IMR-90 (cell line): Measurements from ENCODE around the gene PLA2G12A. TPM values are rescaled to one million over a fixed set of nuclear protein-coding genes. Genes with fewer than 3 reads are reported as not detected.

Experiments
- ATAC-seq: fragments of 200-7000 bp; cut with Tn5 transposase; 2 replicates; pipeline ENCODE4 v1.9.1; 2020; ENCODE audit warnings: low read depth, mild to moderate bottlenecking, moderate library complexity
- BruUV-seq: library from RNA; stranded (reverse); fragments of 400-500 nt; replicated peaks from 2 replicates; lab custom pipeline; 2021; lab: Mats Ljungman, UMichigan
- CTCF ChIA-PET: fragments of 300-600 bp; formaldehyde crosslinking; extraction: SDS; loops from one replicate; lab custom pipeline; 2021; ENCODE audit warnings: antibody characterized with exemption; lab: Yijun Ruan, JAX
- POLR2A ChIA-PET: fragments of 300-600 bp; sonication (Branson Sonifier 250); formaldehyde crosslinking; loops from one replicate; lab custom pipeline; 2022; ENCODE audit warnings: antibody characterized with exemption; ENCODE audit not compliant: unreplicated experiment; lab: Charles Lee
- DNase-seq: peaks from one replicate; pipeline ENCODE4 v3.0.0; 2013
- H2AFZ ChIP-seq: replicated peaks from 2 replicates; pipeline ENCODE3; 2013; ENCODE audit warnings: low read length, mild to moderate bottlenecking; ENCODE audit not compliant: poor library complexity
- H2AK5ac ChIP-seq: 2 replicates; pipeline ENCODE4 v1.6.1; 2013; ENCODE audit warnings: low read depth, low read length, inconsistent platforms
- H2AK9ac ChIP-seq: replicated peaks from 2 replicates; pipeline ENCODE3; 2013; ENCODE audit warnings: mild to moderate bottlenecking, low read depth, low read length, moderate library complexity; ENCODE audit not compliant: poor library complexity
- H2BK120ac ChIP-seq: 2 replicates; pipeline ENCODE4 v1.6.1; 2013; ENCODE audit warnings: low read depth, low read length, inconsistent platforms
- H2BK15ac ChIP-seq: 3 replicates; pipeline ENCODE4 v1.6.1; 2013; ENCODE audit warnings: low read depth, low read length, inconsistent platforms
- H2BK20ac ChIP-seq: 2 replicates; pipeline ENCODE4 v1.6.1; 2013; ENCODE audit warnings: low read depth, mild to moderate bottlenecking, inconsistent platforms, low read length, moderate library complexity
- H2BK5ac ChIP-seq: 2 replicates; pipeline ENCODE4 v1.6.1; 2013; ENCODE audit warnings: mild to moderate bottlenecking, low read depth, low read length, inconsistent platforms; ENCODE audit not compliant: poor library complexity, severe bottlenecking
- H3K14ac ChIP-seq: replicated peaks from 2 replicates; pipeline ENCODE4 v1.6.1; 2013; ENCODE audit warnings: low read depth, low read length, inconsistent platforms
- H3K18ac ChIP-seq: 2 replicates; pipeline ENCODE4 v1.6.1; 2013; ENCODE audit warnings: low read depth, low read length, control low read depth
- H3K23ac ChIP-seq: 2 replicates; pipeline ENCODE4 v1.6.1; 2013; ENCODE audit warnings: low read depth, low read length, inconsistent platforms
- H3K27ac ChIP-seq: 2 replicates; pipeline ENCODE4 v1.5.1; 2013; ENCODE audit warnings: mild to moderate bottlenecking, control low read depth, low read length; ENCODE audit not compliant: insufficient read depth
- H3K27me3 ChIP-seq: 2 replicates; pipeline ENCODE4 v1.6.1; 2013; ENCODE audit warnings: low read length; ENCODE audit not compliant: control insufficient read depth, insufficient read depth
- H3K36me3 ChIP-seq: 2 replicates; pipeline ENCODE4 v1.6.1; 2013; ENCODE audit warnings: low read length, mixed read lengths; ENCODE audit not compliant: control insufficient read depth, insufficient read depth
- H3K4ac ChIP-seq: 2 replicates; pipeline ENCODE4 v1.6.1; 2013; ENCODE audit warnings: low read depth, low read length, inconsistent platforms
- H3K4me1 ChIP-seq: 2 replicates; pipeline ENCODE4 v1.6.1; 2013; ENCODE audit warnings: low read length, mixed read lengths; ENCODE audit not compliant: control insufficient read depth, insufficient read depth
- H3K4me2 ChIP-seq: 2 replicates; pipeline ENCODE4 v1.6.1; 2013; ENCODE audit warnings: low read depth, mild to moderate bottlenecking, control low read depth, low read length, moderate library complexity
- H3K4me3 ChIP-seq: 2 replicates; pipeline ENCODE4 v1.5.1; 2013; ENCODE audit warnings: low read depth, mild to moderate bottlenecking, control low read depth, low read length, moderate library complexity; ENCODE audit not compliant: insufficient read depth
- H3K56ac ChIP-seq: 2 replicates; pipeline ENCODE4 v1.6.1; 2013; ENCODE audit warnings: low read length, inconsistent platforms; ENCODE audit not compliant: insufficient read depth; ENCODE audit errors: extremely low read depth
- H3K79me1 ChIP-seq, 2 experiments: 2 replicates each; pipeline ENCODE4 v1.6.1; 2013; ENCODE audit warnings: low read length in 2 of 2, inconsistent platforms in 1 of 2, low read depth in 1 of 2
- H3K9ac ChIP-seq: 2 replicates; pipeline ENCODE4 v1.6.1; 2013; ENCODE audit warnings: low read depth, low read length, control low read depth
- H3K9me1 ChIP-seq: 2 replicates; pipeline ENCODE4 v1.6.1; 2013; ENCODE audit warnings: low read length, inconsistent platforms; ENCODE audit not compliant: insufficient read depth
- H3K9me3 ChIP-seq: 2 replicates; pipeline ENCODE4 v1.6.1; 2013; ENCODE audit warnings: low read length; ENCODE audit not compliant: control insufficient read depth, insufficient read depth
- H4K20me1 ChIP-seq: 2 replicates; pipeline ENCODE4 v1.6.1; 2013; ENCODE audit warnings: low read length, inconsistent platforms; ENCODE audit not compliant: insufficient read depth
- H4K5ac ChIP-seq: 2 replicates; pipeline ENCODE4 v1.6.1; 2013; ENCODE audit warnings: mild to moderate bottlenecking, low read depth, low read length, control low read depth
- H4K8ac ChIP-seq, 2 experiments: 2 replicates each; pipeline ENCODE4 v1.6.1; 2013; ENCODE audit warnings: low read depth in 2 of 2, low read length in 2 of 2, control low read depth in 1 of 2, inconsistent platforms in 1 of 2
- H4K91ac ChIP-seq: 2 replicates; pipeline ENCODE4 v1.6.1; 2013; ENCODE audit warnings: low read depth, low read length, inconsistent platforms; ENCODE audit not compliant: insufficient read depth
- BHLHE40 ChIP-seq: fragments of 150-350 bp; IDR thresholded peaks from 2 replicates; pipeline ENCODE4 v1.6.1; 2016; ENCODE audit warnings: mild to moderate bottlenecking, low read depth, low read length
- CEBPB ChIP-seq: IDR thresholded peaks from 2 replicates; pipeline ENCODE4 v1.6.1; 2012; ENCODE audit warnings: low read depth, low read length, improper control_type of control experiment
- CHD1 ChIP-seq: IDR thresholded peaks from 2 replicates; pipeline ENCODE4 v1.6.1; 2012; ENCODE audit warnings: low read depth, low read length, improper control_type of control experiment
- CTCF ChIP-seq: conservative IDR thresholded peaks from 2 replicates; pipeline ENCODE4 v1.5.1; 2012; ENCODE audit warnings: mild to moderate bottlenecking, low read depth, low read length, improper control_type of control experiment
- ELK1 ChIP-seq: fragments of 150-350 bp; IDR thresholded peaks from 2 replicates; pipeline ENCODE4 v1.6.1; 2016; ENCODE audit warnings: low read depth, mild to moderate bottlenecking, low read length, moderate library complexity, borderline replicate concordance
- MAFK ChIP-seq: IDR thresholded peaks from 2 replicates; pipeline ENCODE4 v1.6.1; 2012; ENCODE audit warnings: low read depth, low read length, improper control_type of control experiment
- MAZ ChIP-seq: IDR thresholded peaks from 2 replicates; pipeline ENCODE4 v1.6.1; 2012; ENCODE audit warnings: low read depth, mild to moderate bottlenecking, low read length, improper control_type of control experiment, moderate library complexity, borderline replicate concordance
- MXI1 ChIP-seq: IDR thresholded peaks from 2 replicates; pipeline ENCODE4 v1.6.1; 2012; ENCODE audit warnings: low read depth, mild to moderate bottlenecking, low read length, moderate library complexity, borderline replicate concordance
- NFE2L2 ChIP-seq: fragments of 150-350 bp; IDR thresholded peaks from 2 replicates; pipeline ENCODE4 v1.6.1; 2016; ENCODE audit warnings: low read depth, mild to moderate bottlenecking, low read length
- POLR2A ChIP-seq: IDR thresholded peaks from 2 replicates; pipeline ENCODE4 v1.6.1; 2012; ENCODE audit warnings: mild to moderate bottlenecking, low read depth, low read length
- RAD21 ChIP-seq: IDR thresholded peaks from 2 replicates; pipeline ENCODE4 v1.6.1; 2012; ENCODE audit warnings: low read length, improper control_type of control experiment
- RCOR1 ChIP-seq: IDR thresholded peaks from 2 replicates; pipeline ENCODE4 v1.6.1; 2012; ENCODE audit warnings: mild to moderate bottlenecking, low read length, improper control_type of control experiment; ENCODE audit not compliant: insufficient replicate concordance
- RFX5 ChIP-seq: IDR thresholded peaks from 2 replicates; pipeline ENCODE4 v1.8.0; 2012; ENCODE audit warnings: low read depth, mild to moderate bottlenecking, low read length, moderate library complexity
- SMC3 ChIP-seq: fragments of 150-350 bp; IDR thresholded peaks from 2 replicates; pipeline ENCODE4 v1.6.1; 2016; ENCODE audit warnings: low read depth, mild to moderate bottlenecking, antibody characterized with exemption, low read length, moderate library complexity
- USF2 ChIP-seq: fragments of 150-350 bp; IDR thresholded peaks from 2 replicates; pipeline ENCODE4 v1.6.1; 2017; ENCODE audit warnings: mild to moderate bottlenecking, antibody characterized with exemption, low read length, low read depth
- WGBS, 2 experiments: methylation state at CpG; one replicate each; pipeline versions ENCODE4 v1.1.5 to v1.1.7; 2013; ENCODE audit warnings: missing lambda C conversion rate in 2 of 2; ENCODE audit not compliant: insufficient read length in 1 of 2; ENCODE audit errors: extremely low coverage in 2 of 2; 5-methylcytosine and 5-hydroxymethylcytosine counted together
- dilution Hi-C: fragments of 300-500 bp; cut with HindIII; formaldehyde crosslinking; loops from one replicate; pipeline ENCODE4 v1.14.3; 2018; ENCODE audit warnings: low sequenced_read_pairs; ENCODE audit not compliant: unreplicated experiment
- in situ Hi-C: fragments of 300-500 bp; cut with MboI; formaldehyde crosslinking; loops from 3 replicates; pipeline ENCODE4 v1.14.3; 2019; ENCODE audit warnings: low sequenced_read_pairs, inconsistent platforms, mixed read lengths
- intact Hi-C: fragments of 100-400 bp; cut with micrococcal nuclease; formaldehyde crosslinking; loops from 2 replicates; pipeline ENCODE4 v1.10.0; 2022
- polyA plus RNA-seq, 3 experiments: library from polyadenylated mRNA; depleted of rRNA; stranded (reverse); fragments of >200 nt; gene quantifications; 2 replicates each; pipeline ENCODE4 v1.2.3, GENCODE V29; 2012; ENCODE audit warnings: low replicate concordance in 1 of 3
- total RNA-seq: library from RNA; depleted of rRNA; stranded (reverse); fragments of >200 nt; gene quantifications from 2 replicates; pipeline ENCODE4 v1.2.3, GENCODE V29; 2012

Gene PLA2G12A
- total and polyA plus RNA-seq, 2 of the 4 experiments (the other 2 are of a cell fraction) = 10.3 to 17.4 TPM

DNA sequence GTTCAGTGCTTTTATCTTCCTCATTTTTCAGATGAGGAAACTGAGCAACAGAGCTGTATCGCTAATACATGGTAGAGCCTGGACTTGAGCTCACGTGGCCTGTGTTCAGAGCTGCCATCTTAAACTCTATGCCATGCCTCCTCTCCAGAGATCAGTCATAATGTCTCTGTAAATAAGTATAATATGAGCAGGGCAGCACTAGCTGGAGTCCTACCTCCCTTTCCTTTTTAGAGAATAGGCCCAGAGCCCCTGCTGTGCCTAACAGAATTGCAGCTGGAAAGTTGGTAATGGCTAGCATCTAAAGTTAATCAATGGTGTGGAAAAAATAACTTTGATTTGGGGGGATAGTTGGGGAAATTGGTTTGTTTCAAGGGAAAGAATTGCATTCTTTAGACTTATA lies 47.0 kb downstream of the PLA2G12A start:
- no peak overlapping the region for H3K4me3 ChIP-seq
- H4K5ac ChIP-seq = no peak overlapping the region
- DNase-seq (no peak), ATAC-seq (no peak)
- H2BK20ac ChIP-seq = no peak overlapping the region
- H2BK120ac ChIP-seq = no peak overlapping the region
- H3K18ac ChIP-seq = no peak overlapping the region
- no peak overlapping the region for H3K27ac ChIP-seq
- CTCF ChIA-PET = no interaction called here
- in situ Hi-C loops (no loop called here), dilution Hi-C loops (no loop called here), intact Hi-C loops (no loop called here)
- POLR2A ChIA-PET = no interaction called here
- no peaks in the 10 kb centered on the region for H3K4me1 ChIP-seq
- peaks cover 3% of the 10 kb centered on the region; the same call in 1 of the 2 replicates for H3K9me1 ChIP-seq
- H3K4ac ChIP-seq = no peak overlapping the region
- H2BK5ac ChIP-seq = no peak overlapping the region
- no peaks in the 10 kb centered on the region for H3K27me3 ChIP-seq
- no peak overlapping the region for H3K14ac ChIP-seq
- no peak overlapping the region for H2AK9ac ChIP-seq
- no TSS peak for BruUV-seq
- H2BK15ac ChIP-seq = no peak overlapping the region
- WGBS, 2 experiments = no CpG with 5 or more reads among the region's 2 CpGs
- H3K23ac ChIP-seq = no peak overlapping the region
- no peaks in the 10 kb centered on the region for H3K9me3 ChIP-seq
- H3K36me3 ChIP-seq = peaks cover 4% of the 10 kb centered on the region; the same call in 1 of the 2 replicates
- no peak overlapping the region for H3K9ac ChIP-seq
- no peak overlapping the region for H2AK5ac ChIP-seq
- no peak overlapping the region for H2AFZ ChIP-seq
- no peak overlapping the region for H4K91ac ChIP-seq
- H3K79me1 ChIP-seq = no peaks in the 10 kb centered on the region; a peak in 1 of 4 replicates
- H4K20me1 ChIP-seq = no peaks in the 10 kb centered on the region
- TF ChIP-seq ELK1 (no peak), RAD21 (no peak), NFE2L2 (no peak), BHLHE40 (no peak), MAZ (no peak), MXI1 (no peak), MAFK (no peak), RCOR1 (no peak), RFX5 (no peak), USF2 (no peak), POLR2A (no peak), CTCF (no peak), CEBPB (no peak), CHD1 (no peak), SMC3 (no peak)
- H4K8ac ChIP-seq = no peak overlapping the region
- no peak overlapping the region for H3K4me2 ChIP-seq
- H3K56ac ChIP-seq = no peak overlapping the region
